Cardiac fibroblast (primary cell): ENCODE measurements around the gene POLG.
A peak's percentile ranks its signal among the peaks of the same experiment; 100 is the strongest.

Experiments used
- DNase-seq, 2 donors: peaks; one replicate each; pipeline versions ENCODE4 v3.0.0 to v3.0.0-alpha.2; 2010; ENCODE audit warnings: low read depth in 2 of 2
- H3K4me3 ChIP-seq, 2 donors: replicated peaks in 1 of 2; 1 replicate in 1 of 2; 2 replicates in 1 of 2; pipeline ENCODE4 v1.5.1; 2011; ENCODE audit warnings: low read depth in 2 of 2, low read length in 2 of 2, mild to moderate bottlenecking in 2 of 2, moderate library complexity in 1 of 2
- CTCF ChIP-seq: IDR thresholded peaks from one replicate; pipeline ENCODE4 v1.5.1; 2011; ENCODE audit warnings: low read depth, mild to moderate bottlenecking, low read length, inconsistent platforms

Gene POLG

GRCh38 chr15:89369341-89369947 is 34.8 kb upstream of the POLG start:
- TF ChIP-seq CTCF = no peak
- H3K4me3 ChIP-seq = no peak overlapping the region
- DNase-seq = no peak

- no peak overlapping the region for H3K4me3 ChIP-seq
- no peak for TF ChIP-seq CTCF
These were observed 34.1 kb upstream of the POLG start for GRCh38 chr15:89368566-89369223.

GRCh38 chr15:89367485-89368451 is 33.1 kb upstream of the POLG start:
- no peak for TF ChIP-seq CTCF
- peak in 1 of 2 donors; percentile 15 for DNase-seq
- peak overlapping the region in 1 of 2 donors; percentile 14 for H3K4me3 ChIP-seq

More at GRCh38 chr15:89368566-89369223, 34.1 kb upstream of the POLG start:
- no peak for DNase-seq

GRCh38 chr15:89366656-89367393 is 32.2 kb upstream of the POLG start:
- no peak for TF ChIP-seq CTCF
- DNase-seq = no peak
- H3K4me3 ChIP-seq = no peak overlapping the region

- DNase-seq = no peak
- H3K4me3 ChIP-seq = no peak overlapping the region
- no peak for TF ChIP-seq CTCF
These were observed 30.9 kb upstream of the POLG start for GRCh38 chr15:89365462-89366065.
